Activated CD8-positive, alpha-beta memory T cell treated with anti-CD3 and anti-CD28 coated beads, Interleukin-2, amount 50 U/mL, for 24 hours (primary cell): ENCODE data around the gene CLEC18C.
"Not testable (repeated sequence)": the region's sequence is repeated elsewhere in the genome, so short reads cannot be mapped to it uniquely, and the experiment has no call there.

Experiments
- DNase-seq: peaks from one replicate; pipeline ENCODE4 v3.0.0-alpha.2; 2020; ENCODE audit errors: extremely low read depth

Gene CLEC18C

GRCh38 chr16:70173212-70173837 lies at the start of gene CLEC18C:
CLEC18C (plus strand) TSS chr16:70173787; CDS start chr16:70174279, 492 bp downstream.
- DNase-seq, result not testable (repeated sequence)

- DNase-seq, result not testable (repeated sequence)
These were observed 49.8 kb upstream of the CLEC18C start for GRCh38 chr16:70123822-70124221.

- not testable (repeated sequence) for DNase-seq
These were observed 47.4 kb upstream of the CLEC18C start for GRCh38 chr16:70126226-70126625.

DNA sequence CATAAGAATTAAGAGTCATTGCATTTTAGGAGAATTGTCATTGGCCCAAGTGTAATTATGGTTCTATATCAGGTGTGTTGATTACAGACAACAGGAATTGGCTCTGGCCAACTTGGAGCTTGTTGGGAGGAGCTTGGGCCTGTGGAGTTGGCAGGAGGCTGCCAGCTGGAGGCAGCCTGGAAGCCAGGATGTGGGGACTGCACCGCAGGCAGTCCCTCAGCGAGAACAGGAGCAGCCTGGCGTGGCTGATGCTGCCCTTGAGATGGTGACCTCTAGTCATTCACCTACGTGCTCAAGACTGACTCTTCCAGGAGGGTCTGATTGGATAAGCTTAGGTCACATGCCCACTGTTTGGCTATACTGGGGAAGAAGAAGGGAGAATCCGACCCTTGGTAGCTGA lies 45.9 kb upstream of the CLEC18C start:
- not testable (repeated sequence) for DNase-seq

DNA sequence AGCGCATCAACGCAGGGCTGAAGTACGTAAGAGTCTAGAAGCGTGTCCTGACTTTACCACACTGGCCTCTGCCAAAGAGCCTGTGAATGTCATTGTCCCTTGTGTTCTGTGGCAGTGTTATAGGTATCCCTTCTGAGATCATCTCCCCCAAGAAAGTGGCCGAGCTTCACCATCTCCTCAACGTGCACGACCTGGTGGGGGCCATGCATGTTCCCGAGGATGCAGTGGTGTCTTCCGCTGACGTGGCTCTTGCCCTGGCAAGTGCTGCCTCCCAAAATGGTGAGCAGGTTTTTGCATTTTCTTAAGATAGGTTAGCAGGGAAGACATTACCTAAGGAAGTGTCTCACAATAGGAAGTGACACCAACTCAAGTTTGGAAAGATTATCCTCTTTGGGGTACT lies 44.7 kb upstream of the CLEC18C start:
- DNase-seq, result not testable (repeated sequence)

- DNase-seq, result not testable (repeated sequence)
These were observed 37.8 kb upstream of the CLEC18C start for GRCh38 chr16:70135796-70136195.

GRCh38 chr16:70136595-70136994 lies 37.0 kb upstream of the CLEC18C start:
- not testable (repeated sequence) for DNase-seq

GRCh38 chr16:70142739-70143138 lies 30.8 kb upstream of the CLEC18C start:
- not testable (repeated sequence) for DNase-seq

DNA sequence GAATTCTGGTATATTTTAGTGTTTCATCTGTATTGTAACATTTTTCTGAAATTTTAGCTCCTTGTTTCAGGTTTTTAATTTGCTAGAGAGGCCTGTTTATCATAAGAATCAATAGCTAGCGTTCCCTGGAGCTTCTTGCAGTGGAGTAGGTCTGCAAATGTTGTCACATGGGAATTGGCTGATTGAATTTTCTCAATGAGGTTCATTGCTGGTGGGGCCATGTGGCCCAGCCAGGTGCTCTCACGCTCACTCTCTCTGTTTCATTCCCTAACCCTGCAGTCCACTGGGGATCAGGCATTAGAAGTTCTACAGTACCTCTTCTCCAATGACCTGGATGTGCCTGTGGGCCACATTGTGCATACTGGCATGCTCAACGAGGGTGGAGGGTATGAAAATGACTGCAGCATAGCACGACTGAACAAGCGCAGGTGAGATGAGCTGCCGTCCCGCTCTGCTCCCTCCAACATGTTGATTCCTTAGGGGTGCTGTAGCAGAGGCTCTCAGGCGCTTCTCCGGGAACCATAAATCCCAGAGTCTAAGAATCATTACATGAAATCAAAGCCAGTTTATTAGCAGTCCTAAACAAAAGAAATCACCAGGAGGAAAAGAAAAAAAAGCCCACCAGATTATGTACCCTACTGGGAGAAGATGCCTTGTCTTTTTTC lies 30.2 kb upstream of the CLEC18C start:
- not testable (repeated sequence) for DNase-seq

DNA sequence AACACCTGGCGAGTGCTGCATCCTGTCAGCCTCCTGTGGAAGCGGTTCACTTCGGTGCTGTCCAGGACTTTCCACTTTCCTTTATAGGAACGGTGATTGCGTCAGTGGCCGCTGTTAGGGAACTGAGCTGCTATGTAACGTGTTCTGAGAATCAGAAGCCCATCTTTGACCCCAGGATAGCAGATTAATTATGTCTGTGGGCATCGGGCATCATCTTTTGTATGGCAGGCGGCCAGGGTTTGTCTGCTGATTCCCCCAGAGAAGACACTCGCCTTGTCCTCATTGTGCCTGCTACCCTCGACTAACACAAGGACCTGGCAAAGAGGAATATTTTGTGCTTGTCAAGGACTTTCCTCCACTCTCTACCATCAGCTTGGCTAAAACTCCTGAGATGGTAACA lies 25.7 kb upstream of the CLEC18C start:
- DNase-seq, result not testable (repeated sequence)

GRCh38 chr16:70148453-70148852 lies 25.1 kb upstream of the CLEC18C start:
- not testable (repeated sequence) for DNase-seq

GRCh38 chr16:70149296-70149695 lies 24.3 kb upstream of the CLEC18C start:
- not testable (repeated sequence) for DNase-seq

- DNase-seq, result no peak
These were observed 22.2 kb upstream of the CLEC18C start for GRCh38 chr16:70151391-70151790.

GRCh38 chr16:70151941-70152509 lies 21.6 kb upstream of the CLEC18C start:
- DNase-seq, result no peak

DNA sequence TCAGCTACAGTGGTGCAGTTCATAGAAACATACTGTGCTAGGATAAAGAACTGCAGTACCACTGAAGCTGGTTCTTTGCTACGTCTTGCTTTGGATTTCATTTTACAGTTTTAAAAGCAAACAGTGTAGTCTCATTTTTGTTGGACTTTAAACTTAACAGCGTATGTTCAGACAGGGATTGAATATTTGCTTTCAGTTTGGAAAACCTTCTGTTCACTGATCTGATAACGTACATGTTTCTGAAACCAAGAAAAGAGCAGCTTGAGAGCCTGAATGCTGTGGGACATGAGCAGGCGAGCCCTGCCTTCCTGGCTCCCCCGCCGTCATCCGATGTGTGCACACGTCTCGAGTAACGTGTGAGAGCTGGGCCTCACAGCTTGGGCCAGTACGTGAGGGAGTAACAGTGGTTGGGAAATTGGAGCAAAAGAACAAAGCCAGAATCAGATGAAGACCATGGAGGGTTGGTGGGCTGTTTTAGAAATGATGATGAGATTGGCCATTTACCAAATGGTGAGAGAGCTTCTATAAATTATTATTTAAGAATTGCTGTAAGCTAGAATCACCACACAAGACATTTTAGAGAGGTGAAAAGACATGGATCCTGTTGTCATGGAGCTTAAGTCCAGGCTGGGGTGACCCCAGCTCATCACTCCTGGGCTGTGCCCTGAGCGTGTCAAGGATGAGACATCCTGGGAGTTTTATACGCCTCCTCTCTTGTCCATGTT lies 20.8 kb upstream of the CLEC18C start:
- no peak for DNase-seq

- DNase-seq, result not testable (repeated sequence)
These were observed 18.9 kb upstream of the CLEC18C start for GRCh38 chr16:70154736-70155135.

- DNase-seq, result no peak
These were observed 17.2 kb upstream of the CLEC18C start for GRCh38 chr16:70156207-70156978.

DNA sequence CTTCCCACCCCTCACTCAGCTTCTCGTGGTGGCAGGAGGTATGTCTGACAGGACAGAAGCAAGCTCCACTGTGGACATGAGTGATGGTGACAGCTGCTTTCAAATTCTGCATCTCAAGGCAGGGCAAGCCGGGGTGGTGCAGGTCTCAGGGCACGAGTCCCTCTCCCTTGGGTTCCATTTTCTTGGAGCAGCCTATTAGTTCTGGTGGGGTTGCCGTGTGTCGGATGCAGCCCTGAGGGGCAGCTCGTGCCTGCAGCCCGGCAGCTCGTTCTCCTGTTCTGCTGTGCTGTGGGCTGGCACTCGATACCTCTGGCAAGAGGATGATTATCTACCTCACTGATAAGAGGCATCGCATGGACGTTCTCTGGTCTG lies 16.5 kb upstream of the CLEC18C start:
- no peak for DNase-seq

DNA sequence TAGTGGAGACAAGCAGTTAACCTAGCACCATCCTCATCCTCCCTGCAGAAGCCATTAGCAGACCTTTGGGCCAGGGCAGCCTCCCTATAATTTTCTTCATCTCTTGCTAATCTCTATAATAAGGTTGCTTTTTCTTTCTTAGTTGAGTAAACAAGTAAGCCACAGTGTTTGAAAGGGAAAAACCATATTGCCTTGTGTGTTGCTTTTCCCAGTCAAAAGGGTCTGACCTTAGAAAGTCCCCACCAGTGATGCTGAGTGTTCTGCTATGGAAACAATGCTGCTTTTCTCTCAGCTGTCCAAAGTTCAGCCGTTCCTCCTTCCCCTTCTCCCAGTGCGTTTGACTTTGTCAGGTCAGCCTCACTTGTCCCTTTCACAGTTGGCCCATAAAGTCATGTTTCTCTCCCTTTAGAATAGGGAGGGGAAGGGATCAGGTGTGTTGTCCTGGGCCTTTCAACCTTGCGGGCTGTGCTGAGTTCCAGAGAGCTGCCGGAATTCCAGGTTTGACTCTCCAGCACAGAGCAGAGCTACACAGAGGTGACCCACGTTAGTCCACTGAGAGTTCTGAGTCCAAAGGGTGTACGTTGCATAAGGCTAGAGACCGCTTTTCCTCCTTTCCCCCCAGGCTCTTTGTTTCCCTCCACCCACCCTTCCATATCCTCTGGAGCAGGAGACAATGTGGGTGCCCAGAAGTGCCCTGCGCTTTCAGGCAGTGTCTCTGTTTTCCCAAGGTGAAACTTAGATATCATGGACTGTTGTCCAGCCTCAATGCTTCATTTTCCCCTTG lies 15.9 kb upstream of the CLEC18C start:
- DNase-seq, result no peak

GRCh38 chr16:70158261-70158939 lies 15.2 kb upstream of the CLEC18C start:
- no peak for DNase-seq
